HG03097 (cell line): Measurements from ENCODE around the gene CCDC194.

Source experiments
- ATAC-seq: cut with Tn5 transposase; IDR thresholded peaks from one replicate; pipeline ENCODE4 v1.9.1; 2021; ENCODE audit not compliant: unreplicated experiment, low FRiP score

Gene CCDC194

DNA sequence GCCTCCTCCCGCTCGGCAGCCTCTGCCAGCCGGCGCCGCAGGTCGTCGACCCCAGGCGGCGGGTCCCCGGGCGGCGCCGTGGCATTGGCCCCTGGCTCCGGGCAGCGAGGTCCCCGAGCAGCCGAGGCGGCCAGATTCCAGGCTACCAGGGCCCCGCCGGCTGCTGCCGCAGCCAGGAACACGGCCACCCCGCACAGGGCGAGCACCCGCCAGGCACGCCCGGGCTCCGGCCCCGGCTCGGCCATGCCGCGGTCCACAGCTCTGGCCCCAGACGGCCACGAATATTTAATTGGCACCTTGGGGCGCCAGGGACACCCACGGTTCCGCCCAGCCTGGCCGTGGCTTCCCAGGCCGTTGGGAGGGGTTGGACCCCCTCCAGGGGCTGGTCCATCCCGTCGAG lies at the start of gene CCDC194:
Gene CCDC194 (minus strand): TSS at position 283 of the 400 bp plus-strand sequence. CDS start 38 bp downstream, at position 245.
- ATAC-seq, result no peak

DNA sequence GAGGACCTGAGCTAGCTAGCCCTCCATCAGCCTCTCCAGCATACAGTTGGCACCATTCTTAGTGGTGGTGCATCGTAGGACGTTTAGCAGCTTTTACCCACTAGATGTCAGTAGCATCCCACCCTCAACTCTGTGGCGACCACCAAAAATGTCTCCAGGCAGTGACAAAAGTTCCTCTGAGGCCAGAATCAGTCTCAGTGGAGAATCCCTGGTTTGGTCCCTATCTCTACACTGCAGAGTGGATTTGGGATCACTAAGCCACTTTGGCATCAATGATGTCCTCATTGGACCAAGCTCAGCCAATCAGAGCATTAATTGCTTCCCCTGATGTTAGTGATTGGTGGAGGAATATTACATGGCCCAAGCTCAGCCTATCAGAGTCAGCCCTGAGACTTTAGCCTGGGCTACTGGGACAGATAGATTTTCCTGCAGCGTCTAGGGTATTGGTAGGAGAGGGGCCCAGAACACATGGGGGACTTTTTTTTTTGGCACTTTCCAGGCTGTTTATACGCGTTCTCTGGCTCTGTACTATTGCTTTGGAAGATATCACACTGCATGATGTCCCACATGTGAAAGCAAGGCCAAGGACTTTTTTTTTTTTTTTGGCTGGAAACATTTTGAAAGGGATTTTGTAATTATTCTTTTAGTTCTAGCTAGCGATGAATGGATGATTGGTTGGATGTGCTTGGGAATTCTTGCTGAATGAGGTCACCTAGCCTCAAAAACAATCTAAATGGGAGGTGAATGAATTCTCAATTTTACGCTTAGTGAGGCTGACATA lies 47.4 kb upstream of the CCDC194 start:
- ATAC-seq, result no peak

DNA sequence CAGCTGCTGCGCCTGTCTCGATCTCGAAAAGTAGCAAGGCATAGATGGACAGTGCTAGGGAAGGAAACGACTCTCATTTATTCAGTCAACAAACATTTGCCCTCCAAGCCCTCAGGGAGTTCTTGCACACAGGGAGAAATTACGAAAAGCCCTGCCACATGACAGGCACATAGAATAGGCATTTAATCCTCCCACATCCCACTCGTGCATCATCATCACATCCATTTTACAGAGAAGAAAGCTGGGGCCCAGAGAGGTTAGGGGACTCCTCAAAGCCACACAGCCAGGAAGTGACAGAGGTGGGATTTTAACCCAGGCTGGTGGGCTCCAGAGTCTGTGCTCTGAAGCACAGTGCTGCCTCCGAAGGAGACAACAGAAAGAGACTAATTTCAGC lies 42.9 kb upstream of the CCDC194 start:
- no peak for ATAC-seq

DNA sequence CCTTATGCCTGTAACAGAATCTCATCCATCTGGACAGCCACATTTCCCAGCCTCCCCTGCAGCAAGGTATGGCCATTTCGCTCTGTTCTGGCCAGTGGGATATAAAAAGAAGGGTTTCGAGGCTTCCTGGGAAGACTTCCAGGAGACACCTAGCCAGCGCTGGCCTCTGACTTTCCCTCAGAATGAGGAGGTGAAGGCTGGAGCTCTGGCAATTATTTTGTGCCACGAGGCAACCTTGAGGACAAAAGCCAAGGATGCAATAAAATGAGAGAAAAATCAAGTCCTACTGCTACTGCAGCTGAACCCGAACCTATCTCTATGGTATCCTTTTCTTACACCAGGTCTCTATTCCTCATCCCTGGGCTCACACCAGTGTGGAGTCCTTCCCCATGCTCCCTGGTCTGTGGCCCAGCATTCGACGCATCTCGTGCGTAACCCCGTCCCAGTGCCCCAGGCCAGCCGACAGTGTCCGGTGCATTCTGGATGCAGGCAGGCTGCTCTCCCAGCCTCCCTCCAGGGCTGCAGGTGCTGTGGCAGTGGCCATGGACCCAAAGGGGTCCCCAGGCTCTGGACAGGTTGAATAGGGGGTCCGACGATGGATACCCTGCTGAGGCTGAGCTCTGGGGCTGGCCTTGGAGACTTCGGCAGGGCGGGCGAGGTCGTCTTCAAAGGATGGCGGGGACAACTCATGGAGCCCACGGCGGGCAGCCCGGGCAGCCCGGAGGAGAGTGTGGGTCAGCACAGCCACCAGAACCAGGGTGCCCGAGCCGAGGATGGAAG lies 42.3 kb upstream of the CCDC194 start:
- no peak for ATAC-seq

GRCh38 chr19:17435218-17435617 lies 41.2 kb upstream of the CCDC194 start:
- ATAC-seq, result no peak

- no peak for ATAC-seq
These were observed 37.4 kb upstream of the CCDC194 start for GRCh38 chr19:17431417-17431816.

GRCh38 chr19:17429641-17430113 lies 35.7 kb upstream of the CCDC194 start:
- ATAC-seq, result no peak

- no peak for ATAC-seq
These were observed 30.9 kb upstream of the CCDC194 start for GRCh38 chr19:17424743-17425365.

DNA sequence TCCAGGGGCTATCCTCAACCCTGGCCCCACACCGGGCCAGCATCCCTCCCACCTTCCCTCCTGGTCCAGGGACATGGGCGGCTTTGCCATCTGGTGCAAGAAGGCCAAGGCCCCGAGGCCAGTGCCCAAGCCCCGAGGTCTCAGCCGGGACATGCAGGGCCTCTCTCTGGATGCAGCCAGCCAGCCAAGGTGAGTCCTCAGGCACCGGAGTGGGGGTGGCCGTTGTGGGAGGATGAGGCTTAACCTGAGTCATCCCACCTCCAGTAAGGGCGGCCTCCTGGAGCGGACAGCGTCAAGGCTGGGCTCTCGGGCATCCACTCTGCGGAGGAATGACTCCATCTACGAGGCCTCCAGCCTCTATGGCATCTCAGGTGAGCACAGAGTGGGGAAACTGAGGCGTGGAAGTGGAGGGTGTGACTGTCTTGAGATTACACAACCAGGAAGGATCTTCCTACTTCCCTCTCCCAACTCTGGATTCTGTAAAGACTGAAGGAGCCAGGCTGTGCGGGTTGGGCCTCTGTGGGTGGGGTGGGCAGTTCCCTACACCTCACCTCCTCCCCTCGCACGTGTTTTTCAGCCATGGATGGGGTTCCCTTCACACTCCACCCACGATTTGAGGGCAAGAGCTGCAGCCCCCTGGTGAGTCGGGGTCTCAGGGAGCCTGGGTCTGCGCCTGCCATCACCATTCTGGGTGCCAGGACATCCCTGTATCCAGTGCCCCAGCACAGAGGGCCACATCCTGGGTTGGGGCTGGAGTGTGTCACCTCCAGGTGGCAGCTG lies 29.6 kb upstream of the CCDC194 start:
- ATAC-seq, result no peak

DNA sequence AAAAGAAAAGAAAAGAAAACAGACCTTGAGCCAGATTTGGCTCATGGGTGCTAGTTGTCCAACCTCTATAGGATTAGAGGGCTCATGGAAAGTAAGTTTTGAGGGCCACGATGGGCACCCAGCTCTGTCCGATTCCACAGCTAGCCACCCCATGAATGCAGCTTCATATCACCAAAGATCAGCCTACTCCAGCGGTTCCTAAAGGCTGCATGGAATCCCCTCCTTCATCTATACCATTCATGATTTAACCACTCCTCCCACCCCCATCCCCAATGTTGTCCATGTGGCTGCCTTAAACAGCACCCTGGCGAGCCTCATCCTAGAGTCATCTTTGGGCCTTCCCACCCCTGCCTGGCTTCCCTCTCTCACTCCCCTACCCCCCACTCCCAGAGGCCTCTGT lies 27.9 kb upstream of the CCDC194 start:
- ATAC-seq, result no peak

DNA sequence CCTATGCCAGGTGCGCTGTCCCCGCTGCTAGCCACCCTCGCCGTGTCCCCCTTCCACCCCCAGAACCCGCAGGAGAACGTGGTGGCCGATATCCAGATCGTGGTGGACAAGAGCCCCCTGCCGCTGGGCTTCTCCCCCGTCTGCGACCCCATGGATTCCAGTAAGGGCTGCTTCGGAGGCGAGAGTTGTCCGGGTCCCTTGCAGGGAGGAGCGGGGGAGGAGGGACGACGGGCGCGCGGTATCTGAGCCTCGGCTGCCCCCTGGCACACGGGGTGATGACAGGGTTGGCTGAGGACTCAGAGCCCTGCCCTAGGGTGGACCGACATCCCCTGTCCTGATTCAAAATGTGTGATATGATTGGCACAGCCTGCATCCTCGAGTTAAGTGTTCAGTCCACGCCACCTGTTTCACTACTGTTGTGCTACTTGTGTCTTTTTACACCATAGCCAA lies 26.5 kb upstream of the CCDC194 start:
- peak; percentile 23 for ATAC-seq

- ATAC-seq, result peak; percentile 83
These were observed 25.9 kb upstream of the CCDC194 start, which contains the start of gene MVB12A for GRCh38 chr19:17419621-17420474. Gene MVB12A (plus strand): TSS chr19:17420047. CDS start chr19:17420136, 89 bp downstream.

- no peak for ATAC-seq
These were observed 25.2 kb upstream of the CCDC194 start for GRCh38 chr19:17419154-17419620.

GRCh38 chr19:17418710-17419109 lies 24.7 kb upstream of the CCDC194 start:
- no peak for ATAC-seq

DNA sequence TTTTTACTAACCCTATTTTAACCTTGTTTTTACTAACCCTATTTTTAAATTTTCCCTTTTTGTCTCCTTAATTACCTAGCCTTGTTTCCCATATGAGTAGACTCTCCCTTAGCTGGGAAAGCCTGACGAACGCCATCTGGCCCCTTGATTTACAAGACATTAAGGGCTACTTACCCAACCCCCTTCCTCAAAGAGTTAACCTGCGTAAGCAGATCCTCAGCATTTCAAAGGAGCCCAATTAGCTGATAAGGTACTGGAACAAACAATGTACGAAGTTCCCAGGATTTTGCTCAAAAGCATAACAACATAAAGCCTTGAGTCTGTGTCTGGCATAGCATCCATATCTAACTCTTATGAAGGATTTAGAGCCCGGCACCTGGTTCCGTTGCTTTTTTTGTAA lies 21.1 kb upstream of the CCDC194 start:
- no peak for ATAC-seq

DNA sequence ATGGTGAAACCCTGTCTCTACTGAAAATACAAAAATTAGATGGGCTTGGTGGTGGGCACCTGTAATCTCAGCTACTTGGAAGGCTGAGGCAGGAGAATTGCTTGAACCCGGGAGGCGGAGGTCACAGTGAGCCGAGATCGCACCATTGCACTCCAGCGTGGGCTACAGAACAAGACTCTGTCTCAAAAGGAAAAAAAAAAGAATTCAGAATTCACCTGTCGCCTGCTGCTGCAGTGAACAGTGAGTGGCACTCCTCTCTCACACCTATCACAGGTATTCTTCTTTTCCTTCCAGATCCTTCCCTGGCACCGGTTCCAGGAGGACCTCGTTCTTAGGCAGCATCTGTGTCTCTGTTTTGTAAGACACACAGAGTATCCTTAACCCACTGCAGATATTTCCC lies 20.1 kb upstream of the CCDC194 start:
- no peak for ATAC-seq

GRCh38 chr19:17411801-17412200 lies 17.8 kb upstream of the CCDC194 start:
- no peak for ATAC-seq

DNA sequence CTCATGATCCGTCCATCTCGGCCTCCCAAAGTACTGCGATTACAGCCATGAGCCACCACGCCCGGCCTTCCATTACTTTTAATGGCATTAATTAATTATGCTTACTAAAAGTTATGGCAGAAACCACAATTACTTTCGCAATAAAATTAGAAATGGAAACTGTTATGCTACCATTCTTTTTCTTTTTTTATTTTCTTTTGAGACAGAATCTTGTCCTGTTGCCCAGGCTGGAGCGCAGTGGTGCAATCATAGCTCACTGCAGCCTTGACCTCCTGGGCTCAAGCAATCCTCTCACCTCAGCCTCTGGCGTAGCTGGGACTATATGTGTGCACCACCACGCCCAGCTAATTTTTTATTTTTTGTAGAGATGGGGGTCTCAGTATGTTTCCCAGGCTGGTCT lies 16.0 kb upstream of the CCDC194 start:
- ATAC-seq, result no peak

GRCh38 chr19:17406887-17407196 lies 12.8 kb upstream of the CCDC194 start:
- ATAC-seq, result no peak
